Tibial nerve (tissue), 3 donors: ENCODE data around the gene SCN8A.

Experiments used
- POLR2A ChIP-seq, 2 donors: fragments of 450-650 bp; IDR thresholded peaks; one replicate each; pipeline ENCODE4 v1.6.1; 2017; ENCODE audit warnings: antibody characterized with exemption in 2 of 2, mild to moderate bottlenecking in 2 of 2, moderate library complexity in 2 of 2
- TF ChIP-seq, protein P1 (sequence below), 5 experiments: fragments of 200-600 bp in 3 of 5; fragments of 450-650 bp in 2 of 5; sonication (generic) in 3 of 5; IDR thresholded peaks; one replicate each; pipeline ENCODE4 v1.5.1; 2016 to 2019; ENCODE audit warnings: antibody characterized with exemption in 5 of 5, mild to moderate bottlenecking in 3 of 5, moderate library complexity in 2 of 5

DNA sequence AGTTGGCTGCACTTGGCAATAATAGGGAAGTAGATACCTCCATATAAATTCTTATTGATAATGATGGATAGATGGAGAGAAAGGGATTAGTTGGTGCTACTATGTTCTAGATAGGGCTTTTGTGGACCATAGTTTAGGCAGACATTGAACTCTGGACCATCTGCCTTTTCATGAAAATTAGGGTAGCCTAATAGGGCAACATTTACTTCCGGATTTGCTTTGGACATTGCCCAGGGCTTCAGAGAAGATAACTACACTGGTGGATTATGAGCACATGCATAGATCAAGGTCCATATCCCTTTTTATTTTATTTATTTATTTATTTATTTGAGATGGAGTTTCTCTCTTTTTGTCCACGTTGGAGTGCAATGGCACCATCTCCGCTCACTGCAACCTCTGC, 186.9 kb downstream of the SCN8A start:
- TF ChIP-seq, protein P1, sequence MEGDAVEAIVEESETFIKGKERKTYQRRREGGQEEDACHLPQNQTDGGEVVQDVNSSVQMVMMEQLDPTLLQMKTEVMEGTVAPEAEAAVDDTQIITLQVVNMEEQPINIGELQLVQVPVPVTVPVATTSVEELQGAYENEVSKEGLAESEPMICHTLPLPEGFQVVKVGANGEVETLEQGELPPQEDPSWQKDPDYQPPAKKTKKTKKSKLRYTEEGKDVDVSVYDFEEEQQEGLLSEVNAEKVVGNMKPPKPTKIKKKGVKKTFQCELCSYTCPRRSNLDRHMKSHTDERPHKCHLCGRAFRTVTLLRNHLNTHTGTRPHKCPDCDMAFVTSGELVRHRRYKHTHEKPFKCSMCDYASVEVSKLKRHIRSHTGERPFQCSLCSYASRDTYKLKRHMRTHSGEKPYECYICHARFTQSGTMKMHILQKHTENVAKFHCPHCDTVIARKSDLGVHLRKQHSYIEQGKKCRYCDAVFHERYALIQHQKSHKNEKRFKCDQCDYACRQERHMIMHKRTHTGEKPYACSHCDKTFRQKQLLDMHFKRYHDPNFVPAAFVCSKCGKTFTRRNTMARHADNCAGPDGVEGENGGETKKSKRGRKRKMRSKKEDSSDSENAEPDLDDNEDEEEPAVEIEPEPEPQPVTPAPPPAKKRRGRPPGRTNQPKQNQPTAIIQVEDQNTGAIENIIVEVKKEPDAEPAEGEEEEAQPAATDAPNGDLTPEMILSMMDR (IDR thresholded peaks at IDR 0.05) = no peak
- no peak for TF ChIP-seq POLR2A (IDR thresholded peaks at IDR 0.05)
